ENCODE data around the gene SLX4IP.

SLX4IP gene

GRCh38 chr20:10645205-10645570 is 210.1 kb downstream of the SLX4IP start:
- no peak for TF ChIP-seq CTCF (IDR thresholded peaks at IDR 0.05; ENCODE audit: low read depth, low read length)
- no peak overlapping the region for H3K4me3 ChIP-seq (replicated peaks in 1 of 2; ENCODE audit: low read depth in 2 of 2, low read length in 2 of 2)
- no peak for DNase-seq (ENCODE audit: low read depth in 2 of 2)

GRCh38 chr20:10646006-10646405 is 210.9 kb downstream of the SLX4IP start:
- no peak for DNase-seq (ENCODE audit: low read depth in 2 of 2)
- H3K4me3 ChIP-seq (replicated peaks in 1 of 2; ENCODE audit: low read depth in 2 of 2, low read length in 2 of 2): no peak overlapping the region
- TF ChIP-seq CTCF (IDR thresholded peaks at IDR 0.05; ENCODE audit: low read depth, low read length): no peak

- TF ChIP-seq CTCF (IDR thresholded peaks at IDR 0.05; ENCODE audit: low read depth, low read length): no peak
- DNase-seq (ENCODE audit: low read depth in 2 of 2): no peak
- H3K4me3 ChIP-seq (replicated peaks in 1 of 2; ENCODE audit: low read depth in 2 of 2, low read length in 2 of 2): no peak overlapping the region
These were observed 211.8 kb downstream of the SLX4IP start for GRCh38 chr20:10646886-10647420.

- DNase-seq (ENCODE audit: low read depth in 2 of 2): no peak
- TF ChIP-seq CTCF (IDR thresholded peaks at IDR 0.05; ENCODE audit: low read depth, low read length): peak; percentile 27
- H3K4me3 ChIP-seq (replicated peaks in 1 of 2; ENCODE audit: low read depth in 2 of 2, low read length in 2 of 2): no peak overlapping the region
These were observed 212.4 kb downstream of the SLX4IP start for GRCh38 chr20:10647471-10647870.

- no peak for TF ChIP-seq CTCF (IDR thresholded peaks at IDR 0.05; ENCODE audit: low read depth, low read length)
- no peak for DNase-seq (ENCODE audit: low read depth in 2 of 2)
- no peak overlapping the region for H3K4me3 ChIP-seq (replicated peaks in 1 of 2; ENCODE audit: low read depth in 2 of 2, low read length in 2 of 2)
These were observed 212.8 kb downstream of the SLX4IP start for GRCh38 chr20:10647909-10648308.

GRCh38 chr20:10648651-10649050 is 213.5 kb downstream of the SLX4IP start:
- H3K4me3 ChIP-seq (replicated peaks in 1 of 2; ENCODE audit: low read depth in 2 of 2, low read length in 2 of 2): no peak overlapping the region
- no peak for TF ChIP-seq CTCF (IDR thresholded peaks at IDR 0.05; ENCODE audit: low read depth, low read length)
- peak; percentile 39 to 86 for DNase-seq (ENCODE audit: low read depth in 2 of 2)

All from cardiac fibroblast (primary cell).